Glomerular visceral epithelial cell (primary cell): Measurements from ENCODE around the gene ARFGEF3.

Source experiments
- DNase-seq: peaks from one replicate; pipeline ENCODE4 v3.0.0-alpha.2; 2016; ENCODE audit errors: extremely low spot score

ARFGEF3 gene

GRCh38 chr6:138275976-138276375, 114.2 kb downstream of the ARFGEF3 start:
- no peak for DNase-seq

- DNase-seq: no peak
Observed at GRCh38 chr6:138277835-138278234, 116.1 kb downstream of the ARFGEF3 start.

DNA sequence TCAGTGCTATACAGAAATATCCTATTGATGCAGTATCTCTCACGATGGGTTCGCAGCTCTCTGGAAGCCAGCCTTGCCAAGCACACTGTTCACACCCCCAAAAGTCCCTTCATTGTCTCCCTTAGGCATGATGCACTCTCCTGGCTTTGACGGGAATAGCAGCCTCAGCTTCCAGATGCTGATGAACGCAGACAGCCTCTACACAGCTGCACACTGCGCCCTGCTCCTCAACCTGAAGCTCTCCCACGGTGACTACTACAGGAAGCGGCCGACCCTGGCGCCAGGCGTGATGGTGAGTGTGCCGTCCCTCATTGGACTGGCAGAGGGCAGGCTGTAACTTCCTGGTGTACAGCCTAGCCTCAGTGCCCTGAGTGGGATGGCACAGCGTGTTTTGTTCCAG, 116.6 kb downstream of the ARFGEF3 start:
- peak; percentile 30 for DNase-seq

- no peak for DNase-seq
Observed at GRCh38 chr6:138285800-138286199, 124.1 kb downstream of the ARFGEF3 start.

DNA sequence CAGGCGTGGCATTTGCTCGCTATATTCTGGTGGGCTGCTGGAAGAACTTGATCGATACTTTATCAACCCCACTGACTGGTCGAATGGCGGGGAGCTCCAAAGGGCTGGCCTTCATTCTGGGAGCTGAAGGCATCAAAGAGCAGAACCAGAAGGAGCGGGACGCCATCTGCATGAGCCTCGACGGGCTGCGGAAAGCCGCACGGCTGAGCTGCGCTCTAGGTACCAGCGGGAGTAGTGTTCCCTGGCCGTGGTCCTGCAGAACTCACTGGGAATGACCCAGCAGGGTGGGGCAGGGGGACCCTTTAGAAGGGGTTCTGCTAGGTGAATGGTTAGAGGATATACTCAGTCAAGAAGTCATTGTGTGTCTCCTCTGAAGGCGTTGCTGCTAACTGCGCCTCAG, 125.0 kb downstream of the ARFGEF3 start:
- DNase-seq: no peak

GRCh38 chr6:138287144-138287955, 125.6 kb downstream of the ARFGEF3 start:
- DNase-seq: no peak

- peak; percentile 92 for DNase-seq
Observed at GRCh38 chr6:138288428-138289085, 126.8 kb downstream of the ARFGEF3 start.

- DNase-seq: no peak
Observed at GRCh38 chr6:138289739-138290138, 128.0 kb downstream of the ARFGEF3 start.

DNA sequence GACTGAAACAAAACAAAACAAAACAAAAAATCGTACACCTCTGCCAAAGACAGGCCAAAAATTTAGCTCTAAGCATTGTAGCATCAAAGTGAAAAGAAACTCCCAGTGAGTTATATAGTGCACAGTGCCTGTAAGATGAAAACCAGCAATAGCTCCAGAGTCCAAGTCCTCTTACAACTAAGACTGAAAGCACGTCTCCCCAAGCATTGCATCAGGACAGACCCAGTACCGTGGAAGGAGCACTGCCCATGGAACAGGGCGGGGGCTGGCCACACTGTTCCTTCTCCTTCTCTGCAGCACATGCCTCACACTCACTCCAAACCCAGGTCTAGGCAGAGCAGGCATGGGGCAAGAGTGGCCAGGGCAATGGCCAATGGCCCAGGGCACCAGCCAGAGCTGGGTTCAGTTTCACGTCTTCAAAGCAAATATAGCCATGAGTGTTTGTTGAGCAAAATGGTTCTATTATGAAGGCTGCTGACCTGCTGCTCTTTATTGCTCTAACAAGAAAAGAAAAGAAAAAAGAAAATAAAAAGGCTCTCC, 128.8 kb downstream of the ARFGEF3 start:
- DNase-seq: no peak

- DNase-seq: no peak
Observed at GRCh38 chr6:138291036-138291848, 129.5 kb downstream of the ARFGEF3 start.

GRCh38 chr6:138291849-138292181, 130.1 kb downstream of the ARFGEF3 start:
- DNase-seq: no peak

DNA sequence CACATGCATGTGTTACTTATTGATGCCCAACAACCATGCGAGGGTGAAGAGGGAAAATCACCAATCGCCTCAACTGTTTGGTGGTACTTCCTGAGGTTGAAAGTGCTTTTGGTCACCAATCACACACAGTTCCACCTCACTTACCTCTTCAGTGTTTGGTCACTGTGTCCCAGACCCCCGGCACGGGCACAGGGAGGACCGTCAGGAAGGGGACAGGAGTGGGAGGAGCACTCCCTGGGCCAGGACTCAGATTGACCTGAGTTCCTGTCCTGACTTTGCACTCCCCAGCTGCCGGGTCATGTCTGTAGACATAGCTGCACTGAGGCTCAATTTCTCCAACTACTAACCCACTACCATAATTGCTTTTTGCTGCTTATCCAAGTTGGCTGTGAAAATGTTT, 130.7 kb downstream of the ARFGEF3 start:
- DNase-seq: no peak

- no peak for DNase-seq
Observed at GRCh38 chr6:138293428-138294395, 132.0 kb downstream of the ARFGEF3 start.

DNA sequence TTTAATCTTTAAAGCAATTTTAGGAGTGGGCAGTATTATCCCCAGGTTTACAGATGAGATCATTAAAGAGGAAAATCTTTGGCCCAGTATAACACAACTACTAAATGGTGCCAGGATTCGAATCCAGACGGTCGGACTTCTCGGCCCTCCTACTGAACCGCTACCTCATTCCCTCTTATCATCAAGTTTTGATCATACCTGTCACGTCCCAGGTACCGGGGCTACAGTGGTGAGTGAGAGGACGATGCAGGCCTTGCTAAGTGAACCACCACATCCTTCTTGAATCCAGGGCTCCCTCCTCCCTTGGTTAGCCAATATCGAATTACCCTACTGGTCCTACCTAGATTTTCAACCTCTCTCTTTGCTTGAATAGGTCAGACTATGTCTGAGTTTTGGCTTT, 134.6 kb downstream of the ARFGEF3 start:
- DNase-seq: no peak

DNA sequence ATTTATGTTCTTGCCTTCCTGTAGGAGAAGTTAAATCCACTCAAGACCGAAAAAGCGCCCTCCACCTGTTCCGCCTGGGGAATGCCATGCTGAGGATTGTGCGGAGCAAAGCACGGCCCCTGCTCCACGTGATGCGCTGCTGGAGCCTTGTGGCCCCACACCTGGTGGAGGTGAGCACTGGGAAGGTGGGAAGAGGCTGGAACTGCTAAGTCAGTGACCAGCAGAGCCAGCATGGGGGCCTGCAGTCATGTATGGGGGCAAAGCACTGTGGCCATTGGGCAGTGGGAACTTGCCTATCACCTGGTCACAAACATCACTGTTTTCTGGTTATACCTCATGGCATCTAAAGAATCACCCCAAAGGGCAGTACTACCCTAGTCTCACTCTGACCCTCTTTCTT, 135.0 kb downstream of the ARFGEF3 start:
- no peak for DNase-seq

GRCh38 chr6:138297761-138298298, 136.1 kb downstream of the ARFGEF3 start:
- DNase-seq: no peak

- no peak for DNase-seq
Observed at GRCh38 chr6:138300469-138300868, 138.7 kb downstream of the ARFGEF3 start.

DNA sequence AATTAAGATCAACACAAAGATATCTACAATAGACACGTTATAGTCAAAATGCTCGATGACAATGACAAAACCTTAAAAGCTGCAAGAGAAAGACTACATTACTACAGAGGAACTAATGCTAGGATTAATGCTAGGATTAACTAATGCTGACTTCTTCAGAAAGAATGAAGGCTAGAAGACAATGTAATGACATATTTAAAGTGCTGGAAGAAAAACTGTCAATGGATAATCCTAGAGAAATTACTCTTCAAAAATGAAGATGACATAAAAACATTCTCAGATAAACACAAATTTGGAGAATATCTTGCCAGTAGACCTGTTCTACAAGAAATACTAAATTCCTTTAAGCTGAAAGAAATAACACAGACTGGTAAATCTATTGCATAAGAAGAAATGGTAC, 140.8 kb downstream of the ARFGEF3 start:
- DNase-seq: no peak

GRCh38 chr6:138307352-138307751, 145.6 kb downstream of the ARFGEF3 start:
- DNase-seq: no peak

DNA sequence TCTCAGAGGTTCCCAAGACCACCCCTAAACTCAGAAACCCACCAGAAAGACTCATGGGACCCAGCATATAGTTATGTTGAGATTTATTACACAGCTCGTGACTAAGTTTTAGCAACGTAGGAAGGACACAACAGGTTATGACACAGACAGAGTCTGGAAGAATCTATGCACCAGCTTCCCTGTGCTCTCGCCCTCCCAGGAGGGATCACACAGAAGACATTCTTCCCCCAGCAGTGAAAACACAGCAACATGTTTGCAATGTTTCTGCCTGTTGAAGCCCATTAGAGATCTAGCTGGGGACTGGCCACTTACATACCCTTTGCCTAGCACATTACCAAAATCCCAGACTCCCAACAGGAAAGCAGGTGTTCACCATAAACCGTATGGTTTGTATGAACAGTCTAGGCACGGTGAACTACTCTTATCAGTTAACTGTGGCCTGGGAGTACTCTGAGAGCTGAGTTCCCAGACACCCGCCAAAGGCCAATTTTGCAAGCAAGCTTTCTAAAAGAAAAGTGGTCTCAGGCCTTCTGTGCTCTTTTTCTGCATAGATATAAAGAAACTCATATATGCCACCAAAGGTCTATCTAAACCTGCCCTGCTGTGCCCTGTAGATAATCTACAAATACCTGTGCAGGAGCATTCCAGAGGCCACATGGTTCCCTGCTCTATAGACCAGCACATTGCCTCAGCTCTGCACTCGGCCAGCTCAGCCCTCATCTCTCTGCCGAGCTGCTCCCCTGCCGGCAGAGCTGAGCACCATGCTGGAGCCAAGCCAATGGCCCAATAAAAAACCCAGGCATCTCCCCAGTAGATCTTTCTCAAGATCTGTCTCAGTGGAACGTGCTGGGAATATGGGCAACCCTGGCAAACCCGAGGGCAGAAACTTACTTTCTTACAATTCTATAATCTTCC, 146.3 kb downstream of the ARFGEF3 start:
- DNase-seq: no peak
